ENCODE measurements around the gene TSPAN18.

GRCh38 chr11:44847316-44847715 lies 120.6 kb downstream of the TSPAN18 start:
- no peak for TF ChIP-seq POLR2A (IDR thresholded peaks at IDR 0.05; ENCODE audit: low read length)
- TF ChIP-seq GATA1 (IDR thresholded peaks at IDR 0.05; ENCODE audit: low read depth, low read length): no peak

Data from erythroblast (primary cell).